K562 (cell line): ENCODE measurements around the gene DDX41. TPM values are rescaled to one million over a fixed set of nuclear protein-coding genes. Genes with fewer than 3 reads are reported as not detected.

Source experiments
- ARID2 ChIP-seq: fragments of 450-650 bp; IDR thresholded peaks from 2 replicates; pipeline ENCODE4 v1.6.1; 2017; ENCODE audit warnings: antibody characterized with exemption, mild to moderate bottlenecking
- ARID4B ChIP-seq: sonication (generic); formaldehyde crosslinking; IDR thresholded peaks from 2 replicates; pipeline ENCODE4 v1.8.0; 2022; ENCODE audit warnings: mild to moderate bottlenecking, missing genetic modification reagents
- BCL6 ChIP-seq: fragments of 250-450 bp; sonication (Bioruptor Pico); IDR thresholded peaks from 2 replicates; pipeline ENCODE4 v1.4.0; 2020
- CTCFL ChIP-seq: IDR thresholded peaks from 2 replicates; pipeline ENCODE4 v1.6.1; 2011; ENCODE audit warnings: borderline replicate concordance, low read depth, mild to moderate bottlenecking, moderate library complexity, low read length; ENCODE audit not compliant: insufficient read depth, poor library complexity, severe bottlenecking
- DACH1 ChIP-seq: fragments of 450-650 bp; IDR thresholded peaks from 2 replicates; pipeline ENCODE4 v1.6.1; 2018; ENCODE audit not compliant: partially characterized antibody
- E2F6 ChIP-seq, 2 experiments: IDR thresholded peaks; 2 replicates each; pipeline ENCODE4 v1.6.1; 2011; ENCODE audit warnings: borderline replicate concordance in 1 of 2, control low read depth in 1 of 2, low read depth in 1 of 2, low read length in 1 of 2, mild to moderate bottlenecking in 1 of 2, mixed read lengths in 1 of 2, moderate library complexity in 1 of 2; ENCODE audit not compliant: insufficient read depth in 1 of 2, insufficient read length in 1 of 2, poor library complexity in 1 of 2, severe bottlenecking in 1 of 2; ENCODE audit errors: extremely low read depth in 1 of 2
- FOXJ3 ChIP-seq: sonication (generic); formaldehyde crosslinking; IDR thresholded peaks from 2 replicates; pipeline ENCODE4 v1.4.0; 2020; ENCODE audit warnings: mild to moderate bottlenecking, missing genetic modification reagents
- JUN ChIP-seq, 2 experiments: sonication (generic) in 1 of 2; formaldehyde crosslinking in 1 of 2; IDR thresholded peaks; 2 replicates each; pipeline versions ENCODE4 v1.6.1 to v1.8.0; 2012 to 2022; ENCODE audit warnings: borderline replicate concordance in 2 of 2, mild to moderate bottlenecking in 2 of 2, improper control_type of control experiment in 1 of 2, low read depth in 1 of 2, low read length in 1 of 2, missing genetic modification reagents in 1 of 2
- JUND ChIP-seq, 2 experiments: IDR thresholded peaks; 2 replicates in 1 of 2; 3 replicates in 1 of 2; pipeline ENCODE4 v1.6.1; 2011; ENCODE audit warnings: borderline replicate concordance in 2 of 2, low read depth in 2 of 2, low read length in 2 of 2, improper control_type of control experiment in 1 of 2, missing biosample characterization in 1 of 2, missing genetic modification characterization in 1 of 2, missing genetic modification reagents in 1 of 2
- KHSRP ChIP-seq: fragments of 450-650 bp; IDR thresholded peaks from 2 replicates; pipeline ENCODE4 v1.6.1; 2017
- KLF16 ChIP-seq: IDR thresholded peaks from 2 replicates; pipeline ENCODE4 v1.6.1; 2016; ENCODE audit warnings: antibody characterized with exemption
- MYC ChIP-seq, 2 experiments: fragments of 250-450 bp in 1 of 2; sonication (Bioruptor Pico) in 1 of 2; IDR thresholded peaks; 2 replicates each; pipeline versions ENCODE4 v1.5.1 to v1.6.1; 2012 to 2021; ENCODE audit warnings: low read depth in 2 of 2, borderline replicate concordance in 1 of 2, improper control_type of control experiment in 1 of 2, low read length in 1 of 2, mild to moderate bottlenecking in 1 of 2, moderate library complexity in 1 of 2
- MYNN ChIP-seq, 2 experiments: sonication (generic); formaldehyde crosslinking in 1 of 2; IDR thresholded peaks; 2 replicates each; pipeline versions ENCODE4 v1.5.0 to v1.6.1; 2016 to 2020; ENCODE audit warnings: antibody characterized with exemption in 1 of 2, missing genetic modification reagents in 1 of 2
- POLR2G ChIP-seq: fragments of 200-400 bp; formaldehyde crosslinking; IDR thresholded peaks from 2 replicates; pipeline ENCODE4 v1.6.1; 2017; ENCODE audit warnings: low read depth, mild to moderate bottlenecking, antibody characterized with exemption, low read length, moderate library complexity
- SAFB ChIP-seq: fragments of 200-400 bp; formaldehyde crosslinking; IDR thresholded peaks from 2 replicates; pipeline ENCODE4 v1.6.1; 2017; ENCODE audit warnings: low read depth, low read length, borderline replicate concordance
- SETDB1 ChIP-seq: IDR thresholded peaks from one replicate; pipeline ENCODE4 v1.6.1; 2012; ENCODE audit warnings: low read length, control low read depth, inconsistent platforms
- SIN3B ChIP-seq: fragments of 450-650 bp; IDR thresholded peaks from 2 replicates; pipeline ENCODE4 v1.6.1; 2017; ENCODE audit warnings: low read depth, mild to moderate bottlenecking, moderate library complexity
- SUPT5H ChIP-seq: fragments of 450-650 bp; IDR thresholded peaks from 2 replicates; pipeline ENCODE4 v1.6.1; 2016
- TARDBP ChIP-seq: fragments of 450-650 bp; IDR thresholded peaks from 2 replicates; pipeline ENCODE4 v1.6.1; 2016
- polyA plus RNA-seq, 8 experiments: library from polyadenylated mRNA; depleted of rRNA in 4 of 8; stranded (reverse) in 5 of 8; unstranded in 3 of 8; fragments of >200 nt; fragmentation: Nextera tagmentation in 2 of 8; fragmentation: Illumina TruSeq in 1 of 8; extraction: Ambion mirVana in 2 of 8; extraction: Trizol in 1 of 8; gene quantifications; 2 replicates each; pipeline versions ENCODE4 v1.2.1 to v1.2.3, GENCODE V29; 2011 to 2014; ENCODE audit warnings: inconsistent platforms in 1 of 8, missing spikeins in 1 of 8
- total RNA-seq, 7 experiments: library from RNA; depleted of rRNA in 6 of 7; stranded (reverse); fragments of >200 nt in 6 of 7; fragmentation: Illumina TruSeq in 2 of 7; extraction: Trizol in 2 of 7; gene quantifications; 2 replicates each; pipeline versions ENCODE4 v1.2.1 to v1.2.3, GENCODE V29; 2011 to 2021; ENCODE audit warnings: low replicate concordance in 1 of 7

DDX41 gene
- total and polyA plus RNA-seq, 9 of the 15 experiments (the other 6 are each of a cell fraction or from before 2014, with no cell fraction given) = 38.2 to 284 (median 116) TPM

DNA sequence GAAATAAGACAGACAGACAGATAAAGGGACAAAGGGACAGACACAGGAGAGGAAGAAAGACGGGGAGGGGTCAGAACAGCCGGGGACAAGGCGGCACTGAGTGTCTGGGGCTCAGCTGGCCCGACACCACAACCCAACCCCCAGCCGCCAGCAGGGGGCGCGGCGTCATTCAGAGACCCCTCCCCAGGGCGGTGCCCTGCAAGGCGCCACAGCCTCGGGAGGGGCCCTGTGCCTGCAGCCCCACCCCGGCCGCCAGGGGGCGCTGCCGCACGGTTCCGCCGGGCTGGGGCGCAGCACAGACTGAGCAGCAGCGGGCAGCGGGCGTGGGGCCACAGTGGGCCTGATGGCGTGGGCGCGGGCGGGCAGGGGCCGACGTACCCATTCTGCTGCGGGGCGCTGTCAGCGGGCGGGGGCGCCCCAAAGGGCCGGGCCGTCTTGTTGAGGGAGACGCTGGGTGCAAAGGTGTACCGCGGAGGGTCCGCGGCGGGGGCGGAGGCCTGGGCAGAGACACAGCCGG is 25.3 kb downstream of the DDX41 start (continued):
- TF ChIP-seq CTCFL (peak; percentile 99), BCL6 (CRISPR knock-in tag) (no peak), KHSRP (no peak), ARID4B (CRISPR knock-in tag) (peak; percentile 81), SAFB (peak; percentile 72; the same call in 1 of the 2 replicates), FOXJ3 (no peak), JUN (IDR thresholded peaks at IDR 0.05; ENCODE audit: borderline replicate concordance, low read depth, low read length) (peak; percentile 33; the same call in 1 of the 2 replicates), JUN (CRISPR knock-in tag; IDR thresholded peaks at IDR 0.05; ENCODE audit: borderline replicate concordance) (no peak), JUND (IDR thresholded peaks at IDR 0.05; ENCODE audit: borderline replicate concordance, low read depth, low read length) (peak; percentile 55), JUND (tag; IDR thresholded peaks at IDR 0.05; ENCODE audit: borderline replicate concordance, low read depth, low read length) (no peak; the same call in 2 of the 3 replicates), DACH1 (peak; percentile 74), E2F6 (IDR thresholded peaks at IDR 0.05; ENCODE audit: borderline replicate concordance in 1 of 2, extremely low read depth in 1 of 2, insufficient read depth in 1 of 2, insufficient read length in 1 of 2, low read depth in 1 of 2, low read length in 1 of 2, poor library complexity in 1 of 2, severe bottlenecking in 1 of 2) (peak in 1 of 2 experiments; percentile 45), TARDBP (peak; percentile 65; the same call in 1 of the 2 replicates), KLF16 (peak; percentile 35; the same call in 1 of the 2 replicates), SETDB1 (no peak), SIN3B (0 out of 2 replicates have a peak, but pooled peaks have one; percentile 47), SUPT5H (no peak), MYNN (IDR thresholded peaks at IDR 0.05) (0 out of 2 replicates have a peak, but pooled peaks have one; percentile 67), MYNN (CRISPR knock-in tag; IDR thresholded peaks at IDR 0.05) (no peak), POLR2G (peak; percentile 55; the same call in 1 of the 2 replicates), MYC (IDR thresholded peaks at IDR 0.05; ENCODE audit: low read depth, low read length) (peak; percentile 69), MYC (CRISPR knock-in tag; IDR thresholded peaks at IDR 0.05; ENCODE audit: borderline replicate concordance, low read depth) (no peak), ARID2 (peak; percentile 80)
